ENCODE results near the gene PIGV.

The PIGV gene

GRCh38 chr1:26787706-26788514, at the start of gene PIGV:
Gene PIGV, plus strand, starts transcription at chr1:26787950. Its CDS starts 2,866 bp downstream, at chr1:26790816.
- peak; percentile 89 for DNase-seq (ENCODE audit: low spot score)

DNA sequence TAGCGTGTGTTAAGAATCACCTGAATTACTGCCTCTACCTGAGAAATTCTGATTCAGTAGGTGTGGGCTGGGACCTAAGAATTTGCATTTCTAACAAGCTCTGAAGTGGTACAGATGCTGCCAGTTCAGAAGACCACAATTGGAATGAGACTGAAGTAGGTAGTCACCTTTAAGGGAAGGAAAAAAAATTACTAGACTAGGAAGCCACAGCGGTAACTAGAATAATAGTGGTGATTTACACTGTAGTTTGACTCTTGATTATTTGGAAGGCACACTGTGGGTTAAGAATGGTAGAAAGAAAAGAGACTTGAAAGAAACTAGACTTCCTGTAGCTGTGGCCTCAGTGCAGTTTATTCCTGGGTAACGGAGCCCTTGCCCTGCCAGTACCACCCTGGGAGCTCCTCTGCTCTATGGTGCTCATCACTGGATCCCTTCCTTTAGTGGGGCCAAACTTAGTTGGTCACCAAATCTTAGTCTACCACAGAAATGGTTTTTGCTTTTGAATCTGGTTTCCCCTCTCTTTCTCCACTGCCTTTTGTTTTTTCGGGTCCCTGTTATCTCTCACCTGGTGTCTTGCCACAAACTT, 48.3 kb upstream of the PIGV start:
- no peak for DNase-seq (ENCODE audit: low spot score)

- DNase-seq (ENCODE audit: low spot score) = no peak
These were observed 47.6 kb upstream of the PIGV start for GRCh38 chr1:26740023-26740634.

DNA sequence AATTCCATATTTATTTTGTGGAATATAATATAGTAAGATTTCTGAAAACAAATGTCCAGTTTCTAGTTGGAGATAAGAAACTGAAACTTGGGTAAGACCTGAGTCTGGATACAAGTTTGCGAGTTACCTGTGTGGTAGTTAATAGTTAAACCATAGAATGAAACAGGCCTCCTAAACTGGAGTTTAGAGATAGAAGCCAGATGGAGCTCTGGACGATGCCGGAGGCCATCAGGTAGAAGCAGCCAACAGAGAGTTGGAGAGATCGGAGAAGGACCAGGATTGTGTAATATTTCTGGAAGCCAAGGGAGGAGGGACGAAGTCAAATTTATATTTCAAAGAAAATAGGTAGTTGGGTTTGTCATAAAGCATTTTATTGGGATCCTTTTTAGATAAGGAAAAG, 46.8 kb upstream of the PIGV start:
- no peak for DNase-seq (ENCODE audit: low spot score)

GRCh38 chr1:26743426-26744059, 44.2 kb upstream of the PIGV start:
- DNase-seq (ENCODE audit: low spot score) = no peak

- DNase-seq (ENCODE audit: low spot score) = peak; percentile 73
These were observed 43.4 kb upstream of the PIGV start for GRCh38 chr1:26744075-26744959.

- DNase-seq (ENCODE audit: low spot score) = no peak
These were observed 42.6 kb upstream of the PIGV start for GRCh38 chr1:26745191-26745590.

DNA sequence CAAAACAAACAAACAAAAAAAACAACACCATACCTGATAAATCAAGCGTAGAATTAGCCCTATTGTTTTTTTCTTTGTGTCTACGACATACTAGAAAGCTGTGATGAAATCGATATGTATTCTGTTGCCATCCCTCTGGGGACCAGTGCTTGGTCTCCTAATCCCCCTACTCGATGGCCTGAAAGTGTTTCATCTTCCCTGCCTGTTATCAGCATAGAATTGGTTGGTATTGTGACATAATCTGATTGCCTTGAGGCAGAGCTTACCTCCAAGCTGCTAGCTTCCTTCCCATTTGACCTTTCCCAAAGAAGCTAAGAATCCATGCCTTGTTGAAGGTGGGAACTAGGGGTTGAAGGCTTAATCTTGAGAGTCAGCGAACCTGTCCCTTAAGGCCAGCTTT, 40.7 kb upstream of the PIGV start:
- DNase-seq (ENCODE audit: low spot score) = no peak

GRCh38 chr1:26748351-26748750, 39.4 kb upstream of the PIGV start:
- no peak for DNase-seq (ENCODE audit: low spot score)

DNA sequence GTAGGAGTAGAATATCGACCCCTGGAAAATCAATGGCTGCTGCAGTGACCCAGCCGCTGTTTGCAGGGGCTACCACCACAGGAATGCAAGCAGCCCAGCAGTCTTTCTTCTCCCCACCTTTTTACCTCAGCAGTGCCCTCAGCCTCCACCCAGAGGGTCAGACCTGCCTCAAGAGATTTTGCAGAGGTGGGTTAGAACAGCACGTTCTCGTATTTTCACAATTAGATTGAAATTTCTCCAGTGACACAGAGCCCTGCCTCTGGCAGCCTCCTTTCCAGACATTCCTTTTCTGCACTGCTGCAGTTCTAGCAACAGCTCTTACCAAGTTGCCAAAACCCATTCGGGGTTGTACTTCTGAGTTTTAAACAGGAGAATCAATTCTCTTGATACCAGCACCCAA, 38.3 kb upstream of the PIGV start:
- no peak for DNase-seq (ENCODE audit: low spot score)

DNA sequence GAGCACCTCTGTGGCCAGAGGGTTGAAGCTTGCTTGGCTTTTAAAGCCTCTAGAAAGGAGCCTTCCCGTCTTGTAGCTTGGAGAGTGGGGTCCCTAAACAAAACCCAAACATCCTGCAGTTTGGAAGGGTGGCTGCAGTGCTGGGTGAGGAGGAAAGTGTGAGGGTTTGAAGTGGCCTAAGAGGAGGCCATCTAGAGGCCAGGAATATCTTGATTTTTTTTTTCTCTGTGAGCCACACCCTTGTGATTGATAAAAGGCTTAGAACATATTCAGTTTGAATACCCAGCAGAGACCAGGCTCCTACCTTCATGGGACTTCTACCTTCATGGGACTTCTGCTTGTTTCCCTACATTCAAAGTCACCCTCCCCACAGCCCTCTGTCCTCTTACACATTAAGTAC, 37.3 kb upstream of the PIGV start:
- DNase-seq (ENCODE audit: low spot score) = peak; percentile 35

DNA sequence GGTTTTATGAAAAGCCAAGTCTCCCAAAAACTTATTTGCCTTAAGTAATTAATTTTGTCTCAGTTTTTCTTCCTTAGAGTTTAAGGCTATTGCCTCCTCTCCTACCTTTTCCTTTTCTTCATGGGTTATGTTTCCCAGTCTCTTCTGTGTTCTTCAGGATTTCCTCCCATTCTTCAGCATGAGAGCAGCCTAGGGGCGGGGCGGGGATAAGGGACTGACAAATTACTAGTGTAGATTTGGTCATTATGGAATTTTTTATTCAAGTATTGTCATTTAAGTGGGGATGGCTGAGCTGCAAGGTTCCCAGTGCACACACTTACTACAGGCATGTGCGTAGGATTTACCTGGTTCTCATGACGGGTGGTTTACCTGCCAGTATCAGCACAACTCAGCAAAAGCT, 35.2 kb upstream of the PIGV start:
- no peak for DNase-seq (ENCODE audit: low spot score)

DNA sequence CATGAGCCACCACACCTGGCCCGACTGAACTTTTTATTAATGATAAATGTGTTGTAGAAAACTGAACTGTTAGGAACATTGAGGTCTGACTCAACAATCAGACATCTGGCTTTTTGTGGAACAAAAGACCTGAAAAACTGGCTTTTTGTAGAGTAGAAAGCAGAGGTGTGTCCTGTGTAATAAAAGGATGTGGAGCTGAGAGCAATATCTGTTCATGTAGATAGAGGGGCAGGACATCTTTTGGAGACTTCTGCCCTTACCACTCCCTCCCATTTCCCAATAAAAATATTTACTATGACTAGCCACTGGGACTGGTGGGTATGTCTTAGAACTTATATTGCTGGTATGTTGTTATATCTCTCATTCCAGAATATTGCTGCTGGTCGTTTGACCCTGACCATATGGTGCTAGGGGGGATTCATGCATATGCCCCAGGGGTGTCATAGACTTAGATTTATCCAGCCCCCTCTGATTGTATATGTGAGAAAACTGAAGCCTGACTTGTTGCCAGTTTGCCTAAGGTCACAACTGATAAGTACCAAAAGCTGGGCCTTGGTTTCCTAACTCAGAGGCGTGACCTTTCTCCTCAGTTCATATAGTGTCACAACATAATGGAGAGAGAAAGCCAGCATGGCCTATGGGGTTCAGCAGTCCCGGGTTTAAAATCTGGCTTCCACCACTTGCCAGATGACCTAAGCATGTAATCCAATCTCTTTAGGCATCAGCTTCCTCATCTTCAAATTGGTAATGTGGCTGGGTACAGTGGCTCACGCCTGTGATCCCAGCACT, 33.5 kb upstream of the PIGV start:
- no peak for DNase-seq (ENCODE audit: low spot score)

DNA sequence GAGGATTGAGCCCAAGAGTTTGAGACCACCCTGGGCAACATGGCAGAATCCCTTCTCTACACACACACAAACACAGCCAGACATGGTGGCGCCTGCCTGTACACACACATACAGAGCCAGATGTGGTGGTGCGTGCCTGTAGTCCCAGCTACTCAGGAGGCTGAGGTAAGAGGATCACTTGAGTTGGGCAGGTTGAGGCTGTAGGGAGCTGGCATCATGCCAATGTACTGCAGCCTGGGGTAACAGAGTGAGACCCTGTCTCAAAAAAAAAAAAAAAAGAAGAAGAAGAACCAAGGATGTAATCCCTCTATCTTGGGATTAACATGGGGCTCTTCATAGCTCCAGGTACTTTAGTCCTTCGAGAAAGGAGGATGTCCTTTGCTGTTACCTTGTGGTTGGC, 29.4 kb upstream of the PIGV start:
- no peak for DNase-seq (ENCODE audit: low spot score)

GRCh38 chr1:26759531-26759930, 28.2 kb upstream of the PIGV start:
- no peak for DNase-seq (ENCODE audit: low spot score)

DNA sequence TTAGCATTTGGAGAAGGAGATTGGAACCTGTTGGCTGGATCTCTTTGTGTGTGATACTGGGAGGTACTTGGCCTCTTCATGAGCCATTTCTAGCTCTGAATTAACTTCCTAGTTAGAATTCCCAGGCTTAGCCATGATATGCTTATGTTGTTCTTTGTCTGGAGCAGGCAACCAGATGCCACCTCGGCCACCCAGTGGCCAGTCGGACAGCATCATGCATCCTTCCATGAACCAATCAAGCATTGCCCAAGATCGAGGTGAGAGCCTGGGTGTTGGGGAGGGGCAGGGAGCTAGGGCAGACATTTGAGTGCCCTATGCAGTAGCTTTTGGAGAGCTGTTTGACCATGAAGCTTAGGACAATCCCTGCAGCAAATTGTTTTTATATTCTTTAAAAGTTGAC, 26.5 kb upstream of the PIGV start:
- DNase-seq (ENCODE audit: low spot score) = no peak

DNA sequence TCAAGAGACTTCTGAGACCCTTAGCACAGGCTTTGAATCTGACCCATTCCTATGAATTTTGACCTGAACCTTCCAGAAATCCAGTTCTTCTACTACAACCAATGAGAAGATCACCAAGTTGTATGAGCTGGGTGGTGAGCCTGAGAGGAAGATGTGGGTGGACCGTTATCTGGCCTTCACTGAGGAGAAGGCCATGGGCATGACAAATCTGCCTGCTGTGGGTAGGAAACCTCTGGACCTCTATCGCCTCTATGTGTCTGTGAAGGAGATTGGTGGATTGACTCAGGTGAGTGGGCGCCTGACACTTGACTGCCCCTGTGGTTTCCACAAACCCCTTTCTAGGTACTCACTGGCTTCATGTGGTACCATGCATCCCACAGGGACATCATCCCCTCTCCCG, 20.0 kb upstream of the PIGV start:
- DNase-seq (ENCODE audit: low spot score) = no peak

DNA sequence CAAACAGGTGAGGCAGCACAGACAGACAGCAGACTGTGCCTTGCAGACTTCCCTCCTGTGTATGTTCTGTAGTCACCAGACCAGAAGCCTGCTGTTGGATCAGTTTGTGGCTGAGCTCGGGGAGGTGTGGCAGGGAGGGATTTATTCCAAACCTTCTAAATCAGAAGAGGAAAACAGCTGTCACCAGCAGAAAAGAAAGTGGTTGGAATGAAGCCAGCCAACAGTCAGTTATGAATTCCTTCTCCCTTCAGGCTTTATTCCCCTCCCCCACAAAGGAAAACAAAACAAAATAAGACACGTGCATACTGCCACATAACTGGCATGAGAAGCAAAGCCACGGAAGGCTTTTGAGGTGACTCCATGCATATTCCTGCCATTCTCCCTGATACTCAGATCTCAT, 19.0 kb upstream of the PIGV start:
- DNase-seq (ENCODE audit: low spot score) = no peak

GRCh38 chr1:26771285-26771642, 16.5 kb upstream of the PIGV start:
- DNase-seq (ENCODE audit: low spot score) = no peak

- peak; percentile 48 for DNase-seq (ENCODE audit: low spot score)
These were observed 16.0 kb upstream of the PIGV start for GRCh38 chr1:26771643-26772321.

GRCh38 chr1:26772687-26773086, 15.1 kb upstream of the PIGV start:
- no peak for DNase-seq (ENCODE audit: low spot score)

All from hematopoietic multipotent progenitor cell treated with erythropoietin and hydrocortisone succinate and interleukin-3 and kit ligand, for 15 days (in vitro differentiated cells).